HG03060 (cell line): ENCODE results near the gene RBM5.

Source experiments
- ATAC-seq: cut with Tn5 transposase; IDR thresholded peaks from one replicate; pipeline ENCODE4 v1.9.1; 2021; ENCODE audit warnings: low read depth, moderate number of reproducible peaks; ENCODE audit not compliant: unreplicated experiment

RBM5 gene

DNA sequence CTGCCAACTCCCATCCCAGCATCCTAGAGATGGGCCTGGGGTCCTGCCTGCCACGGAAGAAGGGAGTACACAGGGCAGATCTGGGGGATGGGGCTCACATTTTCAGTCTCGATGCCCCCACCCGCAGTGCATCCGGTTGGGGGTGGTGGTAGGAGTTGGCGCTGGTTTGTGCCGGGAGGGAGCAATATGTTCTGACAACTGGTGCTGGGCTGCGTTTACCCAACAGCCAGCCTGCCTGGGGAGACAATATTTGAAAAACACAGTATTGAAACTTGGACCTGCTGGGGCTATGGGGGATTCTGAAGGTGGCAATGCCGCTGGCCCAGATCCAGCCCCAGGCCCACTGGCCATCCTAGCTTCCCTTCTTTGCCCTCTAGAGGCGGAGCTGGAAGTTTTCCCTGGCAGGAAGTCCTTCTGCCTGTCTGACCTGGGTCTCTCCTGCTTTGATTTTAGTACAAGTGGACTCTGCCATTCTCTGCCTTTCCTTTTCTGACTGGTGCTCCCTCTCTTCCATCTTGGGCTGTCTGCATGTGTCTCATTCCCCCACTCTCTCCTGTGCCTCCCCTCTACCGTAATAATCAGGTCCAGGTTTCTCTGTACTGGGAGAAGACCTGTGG lies 69.9 kb downstream of the RBM5 start:
- ATAC-seq: no peak

DNA sequence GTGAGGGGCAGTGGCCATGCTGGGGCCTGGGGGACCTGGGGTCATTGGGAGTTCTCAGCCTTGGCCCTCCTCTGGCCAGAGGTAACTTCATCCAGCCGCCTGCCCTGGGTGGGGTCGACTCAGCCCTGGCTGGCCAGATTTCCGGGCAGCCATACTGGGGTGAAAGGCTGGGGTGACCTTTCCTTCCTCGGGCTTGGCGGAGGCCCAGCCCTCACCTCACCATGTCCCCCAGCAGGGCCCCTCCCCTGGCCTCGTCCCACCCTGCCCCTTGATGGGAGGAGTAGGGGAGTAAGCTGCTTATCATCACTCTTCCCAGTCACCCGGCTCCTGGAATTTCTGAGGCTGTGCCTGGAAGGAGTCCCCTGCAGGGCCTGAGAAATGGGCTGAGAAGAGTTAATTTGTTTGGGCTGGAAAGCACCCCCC lies 71.9 kb downstream of the RBM5 start:
- ATAC-seq: no peak

DNA sequence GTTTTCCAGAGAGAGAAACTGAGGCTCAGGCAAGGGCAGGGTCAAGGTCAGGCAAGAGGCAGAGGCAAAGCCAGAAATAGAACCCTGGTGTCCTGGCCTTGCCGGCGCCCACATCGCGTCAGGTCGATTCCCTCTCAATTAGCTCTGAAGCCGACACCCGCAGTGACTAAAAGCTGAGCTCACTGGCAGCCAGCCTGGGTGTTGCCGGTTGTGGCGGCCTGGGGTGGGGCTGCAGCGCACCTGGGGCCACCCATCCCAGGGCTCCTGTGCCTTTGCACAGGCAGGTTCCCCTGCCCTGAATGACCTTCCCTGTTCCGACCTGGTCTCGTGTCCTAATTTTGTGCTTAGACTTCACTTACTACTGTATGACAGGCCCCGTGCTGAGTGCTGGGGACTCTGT lies 72.6 kb downstream of the RBM5 start:
- no peak for ATAC-seq

DNA sequence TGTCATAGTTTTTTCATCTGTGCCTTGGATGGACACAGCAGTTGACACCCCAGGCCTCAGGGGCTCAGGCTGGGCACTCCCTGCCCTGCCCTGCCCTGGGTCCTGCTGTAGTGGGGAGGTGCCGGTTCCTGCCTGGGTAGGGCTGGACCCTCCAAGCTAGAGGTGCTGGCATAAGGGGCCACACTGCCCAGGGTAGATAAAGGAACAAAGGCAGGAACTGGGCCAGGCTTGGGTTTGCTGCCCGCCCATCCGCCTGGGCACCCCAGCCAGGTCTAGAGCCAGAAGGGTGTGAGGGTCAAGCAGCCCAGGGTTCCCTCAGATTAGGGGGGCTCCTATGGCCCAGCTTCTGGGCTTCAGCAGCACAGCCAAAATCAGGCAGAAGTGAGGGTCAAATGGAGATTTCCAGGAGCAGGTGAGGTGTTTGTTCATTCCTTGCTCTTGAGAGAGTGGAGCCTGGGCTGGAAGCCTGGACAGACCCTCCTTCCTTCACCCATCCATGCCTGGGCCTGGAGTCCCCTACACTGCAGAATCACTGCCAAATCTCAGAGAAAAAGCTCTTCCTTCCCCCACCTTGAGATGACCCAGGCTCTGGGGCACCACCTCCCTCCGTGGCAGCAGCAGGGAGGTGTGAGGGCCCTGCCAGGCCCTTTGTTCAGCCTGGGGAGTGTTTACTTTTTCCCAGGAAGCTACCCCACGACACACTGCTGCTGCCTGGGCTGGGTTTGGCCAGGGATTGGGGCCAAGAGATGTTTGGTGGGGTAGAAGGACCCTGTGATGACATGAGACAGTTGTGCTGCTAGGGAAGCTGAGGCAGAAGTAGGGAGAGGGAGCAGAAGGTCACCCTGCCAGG lies 73.5 kb downstream of the RBM5 start:
- ATAC-seq: no peak

DNA sequence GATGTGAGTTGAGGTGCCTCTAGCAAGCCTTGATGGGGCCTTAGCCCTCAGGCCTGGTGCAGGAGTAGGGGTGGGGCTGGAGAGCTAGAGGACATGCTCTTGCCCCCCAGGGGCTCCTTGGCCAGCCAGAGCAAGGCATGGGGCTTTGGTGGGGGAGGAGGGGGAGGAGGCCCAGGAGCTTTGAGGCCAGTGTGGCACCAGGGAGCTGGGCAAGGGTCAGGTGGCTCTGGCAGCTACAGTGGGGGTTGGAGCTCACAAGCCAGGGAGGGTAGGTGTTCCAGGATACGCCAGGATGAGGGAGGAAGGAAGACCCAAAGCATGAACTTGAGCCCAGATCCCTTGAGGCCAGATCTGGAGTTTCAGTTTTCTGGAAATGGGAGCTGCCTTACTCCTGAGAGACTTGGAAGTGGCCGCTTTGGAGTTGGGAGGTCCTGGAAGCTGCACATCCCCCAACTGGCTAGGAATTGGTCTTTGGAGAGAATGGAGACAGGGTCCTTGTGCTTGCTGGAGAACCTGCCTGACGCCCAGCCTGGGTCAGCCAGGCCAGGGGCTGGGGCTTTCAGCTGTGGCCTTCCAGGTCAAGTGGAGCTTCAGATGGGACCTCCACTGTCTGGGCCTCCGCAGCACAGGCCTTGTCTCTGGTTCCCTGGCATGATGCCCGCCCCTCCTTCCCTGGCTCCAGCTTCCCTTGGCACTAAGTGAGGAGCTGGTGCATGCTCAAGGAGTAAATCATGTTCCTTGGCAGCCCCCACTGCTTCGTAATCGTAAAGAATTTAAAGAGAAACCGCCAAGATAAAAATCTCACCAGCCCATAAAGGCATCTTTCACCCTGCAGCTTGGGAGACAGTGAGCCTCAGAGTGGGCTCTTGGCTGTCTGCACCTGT lies 75.1 kb downstream of the RBM5 start:
- ATAC-seq: no peak

DNA sequence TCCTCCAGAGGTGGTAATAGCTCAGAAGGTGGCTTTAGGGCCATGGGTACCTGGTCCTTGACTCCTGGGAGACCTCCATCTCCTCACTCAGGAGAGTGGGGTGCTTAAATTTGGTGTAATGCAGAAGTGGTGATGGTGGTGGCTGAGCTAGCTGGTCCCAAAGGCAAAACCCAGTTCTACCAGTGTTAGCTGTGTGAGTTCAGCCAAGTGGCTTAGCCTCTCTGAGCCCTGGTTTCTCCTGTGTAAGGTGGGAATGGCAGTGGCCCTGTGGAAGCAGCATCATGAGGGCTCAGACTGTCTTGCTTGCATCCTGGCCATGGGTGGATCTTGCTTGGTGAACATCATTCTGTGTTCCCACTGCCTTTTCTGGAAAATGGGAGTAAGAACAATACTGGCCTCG lies 75.8 kb downstream of the RBM5 start:
- ATAC-seq: no peak

DNA sequence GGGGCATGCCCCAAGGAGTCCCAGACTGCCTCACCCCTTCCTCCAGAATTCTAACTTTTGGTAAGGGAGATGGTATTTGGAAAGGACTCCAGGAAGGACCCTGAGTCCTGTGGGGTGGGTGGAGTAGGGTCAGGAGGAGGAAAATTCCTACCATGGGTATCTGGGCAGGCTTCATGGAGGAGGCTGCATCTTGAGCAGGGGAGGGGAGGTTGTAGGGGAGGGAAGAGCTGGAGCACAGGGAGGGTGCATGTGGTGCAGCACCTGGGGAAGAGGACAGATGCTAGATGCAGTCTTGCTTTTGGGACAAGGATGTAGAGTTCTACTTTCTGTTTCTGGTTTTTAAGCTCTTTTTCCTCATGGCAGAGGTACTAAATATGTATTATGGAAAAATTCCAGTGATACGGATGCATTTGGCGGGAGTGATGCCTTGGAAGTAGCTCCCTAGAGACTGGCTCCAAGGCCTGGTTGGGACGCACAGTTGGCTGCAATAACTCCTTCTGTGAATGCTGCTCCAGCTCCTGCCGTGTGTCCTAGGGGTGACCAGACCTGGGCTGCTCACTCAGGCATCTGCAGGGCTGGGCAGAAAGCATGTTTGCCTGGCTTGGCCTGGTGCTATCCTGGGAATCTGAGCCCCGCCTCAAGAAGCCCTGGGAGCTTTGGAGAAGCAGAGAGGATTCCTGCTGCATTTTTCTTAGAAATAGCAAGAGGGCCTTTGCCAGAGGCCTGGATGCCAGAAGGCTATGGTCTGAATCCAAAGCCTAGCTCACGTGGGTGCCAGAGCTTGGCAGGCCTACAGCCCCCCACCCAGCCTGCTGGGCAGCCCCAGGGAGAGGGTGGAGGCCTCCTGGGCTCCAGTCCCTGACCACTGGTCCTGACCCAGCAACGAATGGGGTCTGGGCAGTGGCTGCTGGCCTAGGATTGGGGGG lies 76.5 kb downstream of the RBM5 start:
- ATAC-seq: no peak

DNA sequence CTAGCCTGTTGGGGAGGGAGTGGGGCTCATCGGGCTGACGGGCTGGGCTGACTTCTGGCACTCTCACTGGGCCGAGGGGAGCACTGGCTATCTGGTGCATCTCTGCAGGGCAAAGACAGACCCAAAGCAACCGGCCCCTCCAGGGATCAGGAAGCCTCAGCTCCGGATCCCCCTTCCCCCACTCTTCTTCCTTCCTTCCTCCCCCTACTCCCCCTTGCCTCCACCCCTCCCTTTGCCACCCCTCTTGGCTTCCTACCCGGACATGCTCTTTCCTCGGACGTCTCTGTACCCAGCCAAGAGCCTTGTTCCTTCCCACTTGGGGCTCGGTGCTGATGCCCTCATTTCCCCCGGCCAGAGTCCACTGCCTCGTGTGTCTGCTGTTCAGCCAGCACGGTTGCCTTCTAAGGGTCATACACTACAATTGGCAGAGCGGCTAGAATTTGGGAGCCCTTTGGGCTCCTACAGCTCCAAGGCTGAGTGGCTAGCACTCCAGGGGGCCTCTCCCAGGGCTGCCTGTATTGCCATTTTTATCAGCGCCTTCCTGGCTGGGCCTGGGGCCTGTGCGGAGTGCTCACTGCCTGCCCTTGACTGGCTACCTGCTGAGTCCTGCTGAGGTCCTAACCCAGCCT lies 77.3 kb downstream of the RBM5 start:
- no peak for ATAC-seq

DNA sequence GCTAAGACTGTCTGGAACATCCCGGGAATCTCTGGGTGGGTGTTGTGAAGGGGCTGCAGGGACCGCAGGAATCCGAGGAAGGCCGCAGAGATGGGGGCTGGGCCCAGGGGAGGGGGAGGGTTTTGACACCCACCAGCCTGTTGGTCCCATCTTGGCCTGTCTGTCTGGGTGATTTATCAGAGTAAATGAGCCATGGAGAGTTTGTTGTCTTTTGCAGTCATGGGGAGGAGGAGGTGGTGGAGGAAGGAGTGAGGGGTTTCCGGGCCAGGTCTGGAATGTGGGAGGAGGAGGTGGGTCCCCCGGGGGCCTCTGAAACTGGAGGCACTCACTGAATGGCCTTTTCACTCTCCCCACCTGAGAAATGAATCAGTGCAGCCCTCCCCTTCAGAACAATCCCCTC lies 77.9 kb downstream of the RBM5 start:
- no peak for ATAC-seq

DNA sequence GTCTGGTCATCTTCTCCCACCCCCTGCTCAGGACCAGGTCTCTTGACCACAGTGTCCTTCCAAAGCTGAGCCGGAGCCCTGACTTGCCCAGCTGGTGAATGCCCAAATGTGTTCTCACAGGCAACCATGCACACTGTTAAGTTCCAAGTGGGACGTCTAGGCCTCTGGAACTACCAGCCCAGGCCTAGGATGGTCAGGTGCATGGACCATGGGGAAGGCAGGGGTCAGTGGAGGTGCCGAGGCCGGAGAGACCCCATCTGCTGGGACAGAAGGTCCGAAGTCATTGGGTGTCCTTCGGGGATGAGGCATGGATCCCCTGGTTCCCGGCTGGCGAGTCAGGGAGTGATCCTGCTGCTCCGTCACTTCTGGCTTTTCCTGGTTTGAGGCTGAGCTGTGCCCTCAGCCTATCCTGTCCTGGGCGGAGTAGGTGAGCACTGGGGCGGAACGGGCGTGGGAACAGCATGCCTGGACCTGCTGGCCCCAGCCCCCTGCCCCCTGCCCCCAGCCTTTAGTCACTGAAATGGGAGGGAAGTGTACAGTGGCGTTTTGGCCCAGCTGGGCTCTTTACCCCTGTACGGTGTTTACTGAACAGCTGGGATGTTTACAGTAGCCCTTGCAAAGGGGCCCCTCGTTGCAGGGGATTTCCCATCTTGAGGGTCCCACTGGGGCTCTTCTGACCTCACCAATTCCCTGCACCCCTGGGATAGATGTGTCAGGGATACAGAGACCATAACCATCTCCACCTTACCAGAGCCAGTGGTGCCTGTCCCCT lies 78.5 kb downstream of the RBM5 start:
- no peak for ATAC-seq

DNA sequence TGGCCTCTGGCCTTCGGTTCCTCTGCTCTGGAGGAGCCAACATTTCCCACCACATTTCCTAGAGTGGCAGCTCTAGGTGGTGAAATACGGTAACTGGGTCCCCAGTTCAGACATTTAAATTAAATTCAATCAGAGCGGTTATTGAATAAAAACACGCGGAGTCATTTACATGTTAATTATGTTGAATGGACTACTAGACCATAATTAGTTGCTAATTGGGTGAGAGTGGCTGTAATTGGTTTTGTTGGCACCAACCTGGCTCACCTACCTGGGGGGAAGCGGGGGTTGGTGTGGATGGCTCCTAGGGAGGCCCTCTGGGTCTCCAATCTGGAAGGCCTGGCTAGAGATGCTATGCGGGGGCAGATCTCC lies 79.1 kb downstream of the RBM5 start:
- ATAC-seq: no peak

DNA sequence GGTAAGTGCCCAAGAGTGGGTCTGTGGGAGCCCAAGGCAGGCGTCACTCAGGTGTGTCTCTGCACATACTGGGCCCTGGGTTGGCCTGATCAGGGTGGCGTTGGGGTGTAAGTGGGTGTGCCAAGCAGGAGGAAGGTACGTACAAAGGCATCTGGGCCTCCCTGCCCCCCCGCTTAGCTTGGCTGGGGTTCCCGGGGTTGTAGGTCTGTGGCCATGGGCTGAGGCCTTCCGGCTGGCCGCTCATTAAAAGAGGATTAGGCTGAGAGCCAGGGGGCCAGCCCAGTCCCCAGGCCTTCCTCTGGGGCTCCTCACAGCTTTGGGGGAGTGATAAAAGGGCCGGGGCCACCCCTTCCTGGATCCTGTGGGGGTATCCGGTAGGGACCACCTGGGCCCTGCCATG lies 79.7 kb downstream of the RBM5 start:
- ATAC-seq: no peak
